ENCODE results near the gene JAZF1.

- TF ChIP-seq CTCF (IDR thresholded peaks at IDR 0.05), result no peak
- no peak for TF ChIP-seq ZFX (IDR thresholded peaks at IDR 0.05; ENCODE audit: borderline replicate concordance)
Measured at GRCh38 chr7:28107960-28108359, 72.6 kb downstream of the JAZF1 start.

All from 22Rv1 (cell line).